Measurements from ENCODE around the gene BRSK2.

DNA sequence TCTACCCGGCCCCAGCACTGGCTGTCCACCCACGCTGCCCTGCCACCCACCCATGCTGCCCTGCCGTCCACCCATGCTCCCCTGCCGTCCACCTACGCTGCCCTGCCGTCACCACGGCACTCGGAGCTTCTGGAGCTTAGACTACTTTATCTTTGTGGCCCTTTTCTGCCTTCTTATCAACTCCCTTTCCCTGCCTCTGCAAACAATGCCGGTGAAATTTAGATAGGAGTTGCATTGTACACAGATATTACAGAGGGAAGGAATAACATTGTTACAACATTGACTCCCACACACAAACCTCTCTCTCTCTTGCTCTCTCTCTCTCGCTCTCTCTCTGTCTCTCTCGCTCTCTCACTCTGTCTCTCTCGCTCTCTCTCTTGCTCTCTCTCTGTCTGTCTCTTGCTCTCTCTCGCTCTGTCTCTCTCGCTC lies 33.7 kb upstream of the BRSK2 start:
- TF ChIP-seq, protein P1, sequence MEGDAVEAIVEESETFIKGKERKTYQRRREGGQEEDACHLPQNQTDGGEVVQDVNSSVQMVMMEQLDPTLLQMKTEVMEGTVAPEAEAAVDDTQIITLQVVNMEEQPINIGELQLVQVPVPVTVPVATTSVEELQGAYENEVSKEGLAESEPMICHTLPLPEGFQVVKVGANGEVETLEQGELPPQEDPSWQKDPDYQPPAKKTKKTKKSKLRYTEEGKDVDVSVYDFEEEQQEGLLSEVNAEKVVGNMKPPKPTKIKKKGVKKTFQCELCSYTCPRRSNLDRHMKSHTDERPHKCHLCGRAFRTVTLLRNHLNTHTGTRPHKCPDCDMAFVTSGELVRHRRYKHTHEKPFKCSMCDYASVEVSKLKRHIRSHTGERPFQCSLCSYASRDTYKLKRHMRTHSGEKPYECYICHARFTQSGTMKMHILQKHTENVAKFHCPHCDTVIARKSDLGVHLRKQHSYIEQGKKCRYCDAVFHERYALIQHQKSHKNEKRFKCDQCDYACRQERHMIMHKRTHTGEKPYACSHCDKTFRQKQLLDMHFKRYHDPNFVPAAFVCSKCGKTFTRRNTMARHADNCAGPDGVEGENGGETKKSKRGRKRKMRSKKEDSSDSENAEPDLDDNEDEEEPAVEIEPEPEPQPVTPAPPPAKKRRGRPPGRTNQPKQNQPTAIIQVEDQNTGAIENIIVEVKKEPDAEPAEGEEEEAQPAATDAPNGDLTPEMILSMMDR (conservative IDR thresholded peaks at IDR 0.05; ENCODE audit: low read depth, low read length) = no peak
- TF ChIP-seq EZH2 (IDR thresholded peaks at IDR 0.05; ENCODE audit: low read length, unreplicated experiment) = no peak
- no peak for TF ChIP-seq EZH2phosphoT487 (IDR thresholded peaks at IDR 0.05; ENCODE audit: borderline replicate concordance, low read length)
